ENCODE data around the gene ABCC10.

DNA sequence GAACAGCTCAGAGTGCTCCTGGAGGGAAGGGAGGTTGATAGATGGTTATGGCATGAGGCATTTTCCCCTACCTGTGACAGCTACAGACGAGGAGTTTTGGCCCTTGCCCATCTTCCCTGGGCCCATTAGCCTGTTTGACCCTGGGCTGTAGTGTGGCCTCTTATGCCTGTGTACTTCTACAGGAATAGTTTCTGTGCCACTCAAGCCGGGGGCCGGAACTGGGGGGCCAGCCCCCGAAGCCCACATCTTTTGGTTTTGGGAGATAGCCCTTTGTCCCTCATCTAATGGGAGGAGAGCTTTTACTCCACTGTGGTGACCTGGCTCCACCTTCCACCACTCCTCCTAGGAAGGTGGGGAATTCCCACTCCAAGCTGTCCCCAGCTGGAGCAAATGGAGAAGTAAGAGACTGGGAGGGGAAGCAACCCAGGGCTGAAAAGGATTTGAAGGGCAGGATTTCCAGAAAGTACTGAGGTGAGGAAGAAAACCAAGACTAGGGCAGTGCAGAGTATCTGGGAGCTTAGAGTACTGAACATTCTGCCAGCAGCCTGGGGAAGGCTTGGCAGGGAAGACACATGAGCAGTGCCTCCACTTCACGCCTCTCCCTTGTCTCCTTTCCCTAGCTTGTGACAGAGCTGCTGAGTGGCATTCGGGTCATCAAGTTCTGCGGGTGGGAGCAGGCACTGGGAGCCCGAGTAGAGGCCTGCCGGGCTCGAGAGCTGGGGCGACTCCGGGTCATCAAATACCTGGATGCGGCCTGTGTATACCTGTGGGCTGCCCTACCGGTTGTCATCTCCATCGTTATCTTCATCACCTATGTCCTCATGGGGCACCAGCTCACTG, 6.9 kb downstream of the ABCC10 start:
- TF ChIP-seq TAF1 (IDR thresholded peaks at IDR 0.05; ENCODE audit: low read depth) = no peak
- TF ChIP-seq, protein P1, sequence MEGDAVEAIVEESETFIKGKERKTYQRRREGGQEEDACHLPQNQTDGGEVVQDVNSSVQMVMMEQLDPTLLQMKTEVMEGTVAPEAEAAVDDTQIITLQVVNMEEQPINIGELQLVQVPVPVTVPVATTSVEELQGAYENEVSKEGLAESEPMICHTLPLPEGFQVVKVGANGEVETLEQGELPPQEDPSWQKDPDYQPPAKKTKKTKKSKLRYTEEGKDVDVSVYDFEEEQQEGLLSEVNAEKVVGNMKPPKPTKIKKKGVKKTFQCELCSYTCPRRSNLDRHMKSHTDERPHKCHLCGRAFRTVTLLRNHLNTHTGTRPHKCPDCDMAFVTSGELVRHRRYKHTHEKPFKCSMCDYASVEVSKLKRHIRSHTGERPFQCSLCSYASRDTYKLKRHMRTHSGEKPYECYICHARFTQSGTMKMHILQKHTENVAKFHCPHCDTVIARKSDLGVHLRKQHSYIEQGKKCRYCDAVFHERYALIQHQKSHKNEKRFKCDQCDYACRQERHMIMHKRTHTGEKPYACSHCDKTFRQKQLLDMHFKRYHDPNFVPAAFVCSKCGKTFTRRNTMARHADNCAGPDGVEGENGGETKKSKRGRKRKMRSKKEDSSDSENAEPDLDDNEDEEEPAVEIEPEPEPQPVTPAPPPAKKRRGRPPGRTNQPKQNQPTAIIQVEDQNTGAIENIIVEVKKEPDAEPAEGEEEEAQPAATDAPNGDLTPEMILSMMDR (IDR thresholded peaks at IDR 0.05; ENCODE audit: poor library complexity, severe bottlenecking) = no peak
- TF ChIP-seq, protein P2, sequence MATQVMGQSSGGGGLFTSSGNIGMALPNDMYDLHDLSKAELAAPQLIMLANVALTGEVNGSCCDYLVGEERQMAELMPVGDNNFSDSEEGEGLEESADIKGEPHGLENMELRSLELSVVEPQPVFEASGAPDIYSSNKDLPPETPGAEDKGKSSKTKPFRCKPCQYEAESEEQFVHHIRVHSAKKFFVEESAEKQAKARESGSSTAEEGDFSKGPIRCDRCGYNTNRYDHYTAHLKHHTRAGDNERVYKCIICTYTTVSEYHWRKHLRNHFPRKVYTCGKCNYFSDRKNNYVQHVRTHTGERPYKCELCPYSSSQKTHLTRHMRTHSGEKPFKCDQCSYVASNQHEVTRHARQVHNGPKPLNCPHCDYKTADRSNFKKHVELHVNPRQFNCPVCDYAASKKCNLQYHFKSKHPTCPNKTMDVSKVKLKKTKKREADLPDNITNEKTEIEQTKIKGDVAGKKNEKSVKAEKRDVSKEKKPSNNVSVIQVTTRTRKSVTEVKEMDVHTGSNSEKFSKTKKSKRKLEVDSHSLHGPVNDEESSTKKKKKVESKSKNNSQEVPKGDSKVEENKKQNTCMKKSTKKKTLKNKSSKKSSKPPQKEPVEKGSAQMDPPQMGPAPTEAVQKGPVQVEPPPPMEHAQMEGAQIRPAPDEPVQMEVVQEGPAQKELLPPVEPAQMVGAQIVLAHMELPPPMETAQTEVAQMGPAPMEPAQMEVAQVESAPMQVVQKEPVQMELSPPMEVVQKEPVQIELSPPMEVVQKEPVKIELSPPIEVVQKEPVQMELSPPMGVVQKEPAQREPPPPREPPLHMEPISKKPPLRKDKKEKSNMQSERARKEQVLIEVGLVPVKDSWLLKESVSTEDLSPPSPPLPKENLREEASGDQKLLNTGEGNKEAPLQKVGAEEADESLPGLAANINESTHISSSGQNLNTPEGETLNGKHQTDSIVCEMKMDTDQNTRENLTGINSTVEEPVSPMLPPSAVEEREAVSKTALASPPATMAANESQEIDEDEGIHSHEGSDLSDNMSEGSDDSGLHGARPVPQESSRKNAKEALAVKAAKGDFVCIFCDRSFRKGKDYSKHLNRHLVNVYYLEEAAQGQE (IDR thresholded peaks at IDR 0.05; ENCODE audit: borderline replicate concordance) = no peak
- TF ChIP-seq EZH2 (IDR thresholded peaks at IDR 0.05; ENCODE audit: borderline replicate concordance, insufficient read depth, low read length, poor library complexity, severe bottlenecking) = no peak
- no peak for TF ChIP-seq EP300 (conservative IDR thresholded peaks at IDR 0.05; ENCODE audit: poor library complexity, severe bottlenecking)
- TF ChIP-seq POLR2AphosphoS5 (IDR thresholded peaks at IDR 0.05) = no peak
- TF ChIP-seq SMC3 (conservative IDR thresholded peaks at IDR 0.05; ENCODE audit: poor library complexity) = no peak
- TF ChIP-seq MXI1 (conservative IDR thresholded peaks at IDR 0.05; ENCODE audit: poor library complexity, severe bottlenecking) = no peak

Measured in neural cell (in vitro differentiated cells).